HG03354 (cell line): Measurements from ENCODE around the gene PARD3.
"Not testable (repeated sequence)": the region's sequence is repeated elsewhere in the genome, so short reads cannot be mapped to it uniquely, and the experiment has no call there.

ENCODE experiments used
- ATAC-seq: cut with Tn5 transposase; IDR thresholded peaks from one replicate; pipeline ENCODE4 v1.9.1; 2021; ENCODE audit warnings: mild to moderate bottlenecking; ENCODE audit not compliant: unreplicated experiment, poor library complexity, severe bottlenecking

The PARD3 gene

DNA sequence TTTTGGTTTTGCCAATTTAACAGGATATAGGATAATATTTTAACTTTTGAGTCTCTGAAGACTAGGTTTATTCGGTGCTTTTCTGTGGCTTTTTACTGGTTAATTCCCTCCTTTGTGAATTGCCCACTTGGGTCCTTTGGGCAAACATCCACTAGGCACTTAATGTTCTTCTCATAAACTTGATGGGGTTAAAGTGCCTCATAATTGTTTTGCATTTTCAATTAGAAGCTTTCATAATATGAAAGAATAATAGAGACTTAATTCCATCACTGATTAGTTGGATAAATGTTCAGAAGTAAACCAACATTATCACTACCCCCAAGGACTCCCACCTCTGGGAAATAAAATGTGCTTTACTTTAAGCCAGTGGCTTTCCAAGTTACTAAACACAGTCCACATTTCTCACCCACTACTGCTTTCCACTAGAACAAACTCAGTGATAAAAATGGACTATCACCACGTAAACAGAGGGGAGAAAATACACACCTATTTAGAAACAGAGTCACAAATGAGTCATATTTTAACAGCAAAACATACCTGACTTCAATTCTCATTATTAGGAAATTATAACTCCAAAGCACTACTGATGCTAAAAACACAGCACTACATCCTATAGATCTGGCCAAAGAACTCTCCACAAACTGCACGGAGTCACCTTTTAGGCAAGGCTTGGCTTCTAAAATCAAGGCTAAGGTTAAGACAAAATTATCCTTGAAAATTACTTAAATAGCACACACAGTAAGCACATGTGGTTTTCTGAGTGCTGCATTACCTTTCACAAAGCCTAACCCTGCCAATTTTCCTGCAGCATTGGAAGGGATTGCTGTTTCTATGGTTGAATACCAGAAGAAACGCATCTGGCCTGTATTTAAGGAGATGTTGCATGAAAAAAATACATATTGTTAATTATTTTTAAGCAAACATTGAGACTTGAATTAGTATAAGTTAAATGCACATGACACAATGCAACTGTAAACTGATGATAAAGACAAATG lies 41.2 kb downstream of the PARD3 start:
- ATAC-seq = no peak

DNA sequence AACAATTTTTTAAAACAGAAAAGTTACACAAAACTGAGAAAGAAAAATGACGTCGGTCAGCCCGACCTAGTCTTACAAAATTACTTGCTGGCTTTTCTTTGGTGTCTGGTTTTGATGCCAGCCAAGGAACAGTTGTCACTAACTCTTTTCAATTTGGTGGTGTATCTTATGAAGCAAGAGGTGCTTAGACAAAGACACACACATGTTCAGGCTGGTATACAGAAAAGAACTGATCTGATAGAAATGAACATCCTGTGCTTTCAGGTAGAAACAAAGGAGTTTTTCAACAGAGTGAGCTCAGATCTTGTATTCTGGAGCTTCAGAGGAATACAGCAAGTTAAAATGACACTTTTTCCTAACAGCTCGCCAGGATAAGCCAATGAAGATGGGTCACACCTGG lies 43.6 kb downstream of the PARD3 start:
- no peak for ATAC-seq

DNA sequence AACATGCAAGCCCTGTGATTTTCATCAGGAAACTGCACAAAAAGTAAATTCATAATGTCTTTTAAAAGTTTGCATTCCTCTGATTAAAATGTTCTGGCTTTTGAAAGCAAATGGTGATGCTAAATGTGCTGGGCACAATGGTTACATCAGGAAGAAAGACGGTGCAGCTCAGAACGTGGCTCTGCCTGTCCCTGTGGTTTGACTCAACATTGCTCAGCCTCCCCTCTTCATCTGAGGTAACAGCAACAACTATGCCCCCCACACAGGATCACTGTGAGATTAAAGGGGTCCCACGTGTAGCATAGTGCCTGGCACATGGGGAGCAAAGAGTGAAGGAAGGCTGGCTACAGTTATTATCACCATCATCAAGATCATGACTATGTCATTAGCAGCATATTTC lies 44.0 kb downstream of the PARD3 start:
- ATAC-seq = no peak

DNA sequence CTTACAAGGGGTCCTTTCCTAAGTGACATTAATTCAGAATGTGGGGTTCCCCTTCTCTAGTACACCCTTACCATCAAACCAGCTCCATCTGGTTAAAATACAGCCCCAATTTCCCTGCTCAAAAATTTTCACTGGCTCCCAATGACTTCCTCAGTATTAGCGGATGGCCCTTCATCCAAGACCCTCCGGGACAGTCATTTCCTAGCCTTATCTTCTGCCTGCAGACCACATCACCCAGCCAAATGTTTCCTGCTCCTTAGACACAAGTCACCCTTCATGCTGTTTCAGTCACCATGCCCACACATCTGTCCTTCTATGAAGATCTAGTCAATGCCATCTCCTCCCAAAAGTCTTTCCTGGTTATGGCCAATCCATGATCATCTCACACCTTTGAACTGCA lies 45.2 kb downstream of the PARD3 start:
- ATAC-seq = no peak

DNA sequence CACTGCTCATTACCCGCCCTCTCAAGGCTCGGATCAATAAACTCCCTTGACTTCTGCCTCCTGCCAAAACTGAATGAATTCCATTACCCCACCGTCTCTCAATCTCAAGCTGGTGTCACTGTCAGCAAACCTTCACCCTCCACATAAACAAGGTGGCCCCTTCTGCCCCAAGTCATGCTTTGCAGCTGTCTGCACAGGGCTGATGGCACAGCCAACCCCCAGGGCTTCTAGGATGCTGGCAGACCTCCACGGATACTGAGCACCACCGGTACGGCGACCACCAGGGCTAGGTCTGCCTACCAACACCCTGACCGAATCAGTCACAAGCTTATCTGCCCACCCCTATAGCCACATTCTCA lies 46.1 kb downstream of the PARD3 start:
- ATAC-seq = no peak

DNA sequence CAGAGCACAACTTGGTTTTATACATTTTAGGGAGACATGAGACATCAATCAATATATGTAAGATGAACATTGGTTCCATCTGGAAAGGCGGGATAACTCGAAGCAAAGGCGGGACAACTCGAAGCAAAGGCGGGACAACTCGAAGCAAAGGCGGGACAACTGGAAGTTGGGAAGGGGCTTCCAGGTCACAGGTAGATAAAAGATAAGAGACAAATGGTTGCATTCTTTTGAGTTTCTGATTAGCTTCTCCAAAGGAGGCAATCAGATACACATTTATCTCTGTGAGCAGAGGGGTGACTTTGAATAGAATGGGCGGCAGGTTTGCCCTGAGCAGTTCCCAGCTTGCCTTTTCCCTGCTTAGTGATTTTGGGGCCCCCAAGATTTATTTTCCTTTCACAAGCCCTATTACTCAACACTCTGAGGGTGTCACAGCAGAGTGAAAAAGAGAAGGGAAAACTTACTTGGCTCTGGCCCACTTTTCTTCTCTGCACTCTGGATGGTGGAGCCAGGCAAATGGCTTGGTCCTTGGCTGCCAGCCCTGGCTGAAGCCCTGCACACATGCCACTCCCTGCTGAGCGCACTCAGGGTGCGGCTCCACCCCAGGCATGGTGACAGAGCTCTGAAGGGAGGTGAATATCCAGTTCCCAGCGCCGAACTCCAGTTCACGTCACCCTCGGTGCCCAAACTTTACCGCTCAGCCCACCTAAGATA lies 46.7 kb downstream of the PARD3 start:
- ATAC-seq = no peak

DNA sequence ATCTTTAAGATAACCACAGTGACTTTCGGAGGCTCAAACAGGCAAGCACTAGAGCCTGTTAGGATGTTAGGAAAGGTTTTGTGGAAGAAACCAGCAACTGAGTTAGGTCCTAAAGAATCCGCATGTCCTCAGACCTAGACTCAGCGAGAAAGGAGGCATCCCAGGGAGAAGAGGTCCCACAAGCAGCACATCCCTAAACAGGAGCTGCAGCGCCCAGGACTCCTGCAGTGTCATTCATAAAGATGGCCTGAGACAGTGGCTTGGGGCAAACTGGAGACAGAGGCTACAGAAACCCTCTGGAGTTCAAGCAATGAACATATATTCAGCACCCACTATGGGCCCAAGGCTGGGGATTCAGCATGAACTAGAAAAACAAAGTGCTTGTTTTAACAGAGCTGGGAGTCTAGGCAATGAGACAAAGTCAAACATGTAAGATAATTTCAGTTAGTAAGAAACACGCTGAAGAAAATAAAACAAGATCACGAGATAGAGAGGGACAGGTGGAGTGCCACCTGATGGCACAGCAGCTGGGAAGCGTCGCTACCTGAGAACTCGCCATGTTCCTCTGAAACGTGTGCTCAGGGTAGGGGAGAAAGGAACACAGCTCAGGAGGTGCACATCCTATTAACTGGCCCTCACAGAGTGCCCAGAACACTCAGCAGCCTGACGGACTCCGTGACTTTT lies 48.1 kb downstream of the PARD3 start:
- no peak for ATAC-seq

DNA sequence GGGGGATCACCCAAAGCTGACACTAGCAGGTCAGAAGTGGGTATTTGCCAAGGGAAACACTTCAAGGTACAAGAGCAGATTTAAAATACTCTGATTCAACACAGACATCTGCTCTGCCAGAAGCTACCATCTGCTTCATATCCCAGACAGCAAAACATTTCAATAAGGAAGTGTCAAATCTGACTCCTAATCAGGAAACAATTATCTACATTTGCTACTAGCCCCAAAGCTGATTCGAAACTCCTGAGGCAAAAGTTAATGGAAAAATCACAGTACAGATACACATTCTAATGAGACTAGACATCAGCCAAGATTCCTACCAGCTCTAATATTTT lies 48.9 kb downstream of the PARD3 start:
- ATAC-seq = no peak

DNA sequence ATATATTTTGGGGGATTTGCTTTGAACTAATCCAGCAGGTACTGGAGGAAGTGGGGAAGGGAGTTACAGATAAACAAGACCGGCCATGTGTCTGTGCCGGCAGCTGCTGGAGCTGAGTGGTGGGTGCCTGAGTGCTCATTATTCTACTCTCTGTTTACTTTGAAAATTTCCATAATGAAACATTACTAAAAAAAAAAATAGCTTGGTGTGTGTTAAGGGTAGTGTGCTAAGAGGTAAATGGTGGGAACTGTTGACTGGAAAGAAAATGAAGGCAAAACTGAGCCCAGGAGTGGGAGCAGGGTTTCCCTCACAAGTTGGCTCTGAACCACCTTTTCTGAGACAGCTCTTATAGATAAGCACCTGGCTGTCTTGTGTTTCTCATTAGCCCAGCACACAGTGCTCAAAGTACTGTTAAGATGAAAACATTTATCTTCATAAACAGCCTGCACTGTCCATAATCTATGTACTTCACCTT lies 50.6 kb downstream of the PARD3 start:
- ATAC-seq = no peak

DNA sequence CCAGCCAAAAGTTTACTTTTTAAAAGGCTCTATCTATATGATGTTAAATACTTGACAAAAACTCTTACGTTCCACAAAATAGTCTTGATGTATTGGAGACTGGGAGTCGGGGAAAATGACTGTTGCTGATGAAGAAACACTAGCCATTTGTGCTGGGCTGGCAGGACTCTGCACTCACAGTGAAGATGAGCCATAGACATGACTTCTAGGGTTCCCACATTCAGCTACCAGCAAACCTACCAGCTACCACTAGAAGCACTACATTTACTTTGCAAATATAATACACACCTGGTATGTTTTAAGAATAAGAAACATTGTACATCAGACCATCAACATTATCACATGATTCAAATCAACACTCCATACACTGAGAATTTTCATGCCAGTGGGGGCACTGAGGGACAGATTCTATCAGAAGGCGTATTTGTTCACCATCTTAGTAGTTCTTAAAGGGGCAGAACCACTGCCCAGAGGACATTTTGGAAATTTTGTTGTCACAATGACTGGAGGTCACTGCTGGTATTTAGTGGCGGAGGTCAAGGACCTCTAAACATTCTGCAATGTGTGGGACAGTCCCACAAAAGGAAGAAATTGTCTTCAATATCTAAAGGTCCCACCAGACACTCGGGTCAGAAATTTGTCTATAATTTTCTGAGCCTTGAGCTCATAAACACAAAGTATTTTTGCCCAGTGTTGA lies 52.3 kb downstream of the PARD3 start:
- no peak for ATAC-seq

DNA sequence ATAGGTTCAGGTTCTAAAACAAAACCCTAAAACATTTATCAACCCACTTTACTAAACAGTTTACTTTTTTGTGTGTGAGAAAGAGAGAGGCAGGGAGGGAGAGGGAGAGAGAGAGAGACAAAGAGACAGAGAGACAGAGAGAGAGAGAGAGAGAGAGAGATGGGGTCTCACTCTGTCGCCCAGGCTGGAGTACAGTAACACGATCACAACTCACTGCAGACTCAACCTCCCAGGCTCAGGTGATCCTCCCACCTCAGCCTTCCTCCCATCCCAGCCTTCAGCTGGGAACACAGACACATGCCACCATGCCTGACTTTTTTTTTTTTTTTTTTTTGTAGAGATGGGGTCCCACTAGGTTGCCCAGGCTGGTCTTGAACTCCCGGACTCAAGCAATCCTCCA lies 52.9 kb downstream of the PARD3 start:
- ATAC-seq = no peak

DNA sequence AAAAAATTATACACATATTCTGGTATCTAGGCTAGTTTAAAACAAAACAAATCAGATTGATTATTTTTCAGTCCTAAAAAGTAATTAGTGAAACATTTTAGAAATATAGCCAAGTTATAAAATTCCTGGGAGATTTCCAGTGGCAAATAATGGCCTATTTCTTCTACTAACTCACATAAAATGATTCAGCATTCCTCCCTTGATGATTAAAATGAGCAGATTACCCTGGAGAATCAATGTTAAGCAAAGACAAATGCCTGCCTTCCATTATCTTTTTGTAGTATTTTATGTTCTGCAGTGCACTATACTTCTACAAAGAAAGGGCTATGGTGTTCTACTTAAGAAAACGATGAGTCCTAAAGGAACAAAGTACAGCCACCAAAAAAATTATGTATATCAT lies 53.6 kb downstream of the PARD3 start:
- ATAC-seq = no peak

DNA sequence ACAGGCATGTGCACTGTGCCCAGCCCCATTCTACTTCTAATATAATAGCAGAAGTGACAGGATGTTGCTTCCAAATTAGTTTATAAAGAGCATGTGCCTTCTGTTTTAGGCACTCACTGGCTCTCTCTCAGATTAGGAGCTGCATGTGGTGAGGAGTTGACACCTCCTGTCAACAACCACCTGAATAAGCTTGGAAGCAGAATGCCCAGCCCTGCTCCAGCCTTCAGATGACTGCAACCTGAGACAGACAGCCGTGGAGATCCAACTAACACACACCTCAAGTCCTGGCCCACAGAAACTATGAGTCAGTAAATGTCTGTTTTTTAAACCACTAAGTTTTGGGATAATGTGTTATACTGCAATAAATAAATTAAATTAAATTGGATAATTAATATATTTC lies 54.5 kb downstream of the PARD3 start:
- no peak for ATAC-seq

DNA sequence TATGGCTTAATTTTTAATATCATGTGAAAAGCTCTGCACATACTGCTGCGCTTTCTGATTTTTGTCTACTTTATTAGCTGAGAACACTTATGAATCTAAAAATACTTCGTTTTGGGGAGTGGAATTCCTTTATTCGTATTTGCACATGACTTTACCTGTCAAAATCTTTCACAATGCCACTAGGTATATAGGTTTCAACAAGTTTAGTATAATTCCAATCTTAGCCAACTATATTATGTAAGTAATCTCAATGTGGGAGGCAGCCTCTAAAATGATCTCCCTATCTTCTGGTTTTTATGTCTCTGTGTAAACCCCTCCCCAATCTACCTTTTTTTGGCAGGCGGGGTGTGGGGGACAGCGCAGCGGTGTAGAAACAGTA lies 55.3 kb downstream of the PARD3 start:
- ATAC-seq = no peak

DNA sequence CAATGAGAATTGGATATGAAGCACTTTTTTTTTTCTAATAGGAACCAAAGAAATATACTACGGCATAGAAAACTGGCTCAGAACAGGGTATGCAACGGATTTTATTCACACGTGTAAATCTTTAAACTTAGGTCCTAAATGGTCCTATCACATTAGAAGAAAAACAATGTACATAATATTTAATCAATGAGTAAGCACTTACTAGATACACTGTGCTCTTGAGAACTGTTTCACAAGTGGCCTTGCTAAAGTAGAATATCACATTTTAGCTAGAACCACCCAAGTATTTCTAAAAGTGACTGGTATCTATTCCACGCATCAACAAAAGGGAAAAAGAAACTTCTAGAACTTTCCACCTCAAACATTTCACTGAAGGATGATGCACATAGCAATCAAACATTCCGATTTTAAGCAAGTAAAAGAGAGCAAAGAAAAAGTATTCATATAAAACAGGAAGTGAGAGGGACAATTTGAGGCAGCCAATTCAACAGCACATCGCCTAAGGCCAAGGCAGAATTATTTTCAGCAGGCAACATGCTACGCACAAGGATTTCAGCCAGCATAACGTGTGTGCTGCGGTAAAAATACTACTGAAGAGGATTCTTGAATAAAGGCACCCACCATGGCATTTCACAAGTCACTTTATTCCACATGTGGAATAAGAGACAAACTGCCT lies 55.8 kb downstream of the PARD3 start:
- no peak for ATAC-seq

DNA sequence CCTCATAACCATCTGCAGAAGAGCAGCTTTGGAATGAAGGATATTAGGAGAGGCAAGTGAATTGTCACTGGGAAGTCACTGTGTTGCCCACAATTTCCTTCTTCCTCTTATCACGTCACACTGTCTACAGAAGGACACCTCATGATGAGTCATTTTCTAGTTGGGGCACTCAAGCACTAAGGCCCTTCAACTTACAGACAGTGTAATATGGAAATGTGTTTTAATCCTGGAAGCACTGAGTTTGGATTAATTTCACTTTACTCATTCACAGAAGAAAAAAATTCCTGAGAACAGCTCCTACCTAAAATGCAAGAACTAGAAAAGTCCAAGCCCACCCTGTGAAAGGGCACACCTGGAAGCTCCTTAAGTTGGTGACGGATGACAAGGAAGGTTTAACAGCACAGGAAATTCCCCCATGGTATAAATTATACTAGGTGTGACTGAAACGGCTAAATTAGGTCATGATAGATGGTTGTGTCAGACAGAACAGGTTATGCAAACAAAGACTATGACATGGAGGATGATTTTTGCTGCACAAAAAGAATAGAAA lies 56.6 kb downstream of the PARD3 start:
- peak; percentile 74 for ATAC-seq

DNA sequence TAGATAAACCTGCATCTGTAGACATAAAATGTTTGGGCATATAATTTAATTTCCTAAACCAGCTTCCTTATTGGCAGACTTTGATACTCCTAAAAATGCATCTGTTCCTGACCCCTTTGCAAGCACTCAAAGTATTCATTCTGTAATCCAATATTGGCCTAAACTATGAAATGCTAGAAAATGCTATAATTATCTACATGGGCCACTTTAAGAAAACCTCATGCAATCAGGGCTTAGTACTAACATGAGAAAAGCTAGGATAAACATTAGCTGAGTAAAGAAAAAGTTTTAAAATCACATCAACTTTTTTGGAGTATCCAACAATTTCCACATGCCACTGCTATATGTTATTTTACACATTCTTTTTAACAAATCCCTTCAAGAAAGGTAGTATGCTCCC lies 57.2 kb downstream of the PARD3 start:
- no peak for ATAC-seq

DNA sequence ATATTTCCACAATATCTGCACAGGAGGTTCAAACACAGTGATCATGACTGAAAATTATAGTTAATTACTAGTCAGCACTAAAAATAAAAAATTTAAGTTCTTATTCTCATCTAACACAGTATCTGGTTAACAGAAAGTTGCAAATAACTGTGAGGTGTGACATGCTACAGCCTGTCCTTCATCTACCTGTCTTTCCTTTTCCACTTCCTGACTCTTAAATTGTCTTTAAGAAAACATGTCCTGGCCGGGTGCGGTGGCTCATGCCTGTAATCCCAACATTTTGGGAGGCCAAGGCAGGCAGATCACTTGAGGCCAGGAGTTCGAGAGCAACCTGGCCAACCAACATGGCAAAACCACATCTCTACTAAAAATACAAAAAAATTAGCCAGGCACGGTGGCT lies 57.9 kb downstream of the PARD3 start:
- ATAC-seq = not testable (repeated sequence)

DNA sequence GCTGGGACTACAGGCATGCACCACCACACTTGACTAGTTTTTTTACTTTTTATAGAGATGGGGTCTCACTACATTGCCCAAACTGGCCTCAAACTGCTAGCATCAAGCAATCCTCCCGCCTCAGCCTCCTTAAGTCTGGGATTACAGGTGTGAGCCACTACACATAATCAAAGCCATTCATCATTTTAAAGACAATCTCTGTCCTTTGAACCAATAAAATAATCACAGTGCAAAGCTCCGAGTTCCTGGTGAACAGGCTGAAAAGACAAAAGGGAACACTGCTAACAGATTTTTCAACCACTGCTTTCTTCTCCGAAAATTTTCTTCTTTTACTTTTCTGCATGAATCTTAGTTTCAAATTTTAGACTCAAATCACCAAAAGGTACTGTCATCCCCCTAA lies 58.5 kb downstream of the PARD3 start:
- ATAC-seq = no peak
